GM19455 (cell line): ENCODE measurements around the gene NELL2.
"Not testable (repeated sequence)": the region's sequence is repeated elsewhere in the genome, so short reads cannot be mapped to it uniquely, and the experiment has no call there.

Experiments used
- ATAC-seq: cut with Tn5 transposase; IDR thresholded peaks from one replicate; pipeline ENCODE4 v1.9.1; 2021; ENCODE audit not compliant: unreplicated experiment

The NELL2 gene

DNA sequence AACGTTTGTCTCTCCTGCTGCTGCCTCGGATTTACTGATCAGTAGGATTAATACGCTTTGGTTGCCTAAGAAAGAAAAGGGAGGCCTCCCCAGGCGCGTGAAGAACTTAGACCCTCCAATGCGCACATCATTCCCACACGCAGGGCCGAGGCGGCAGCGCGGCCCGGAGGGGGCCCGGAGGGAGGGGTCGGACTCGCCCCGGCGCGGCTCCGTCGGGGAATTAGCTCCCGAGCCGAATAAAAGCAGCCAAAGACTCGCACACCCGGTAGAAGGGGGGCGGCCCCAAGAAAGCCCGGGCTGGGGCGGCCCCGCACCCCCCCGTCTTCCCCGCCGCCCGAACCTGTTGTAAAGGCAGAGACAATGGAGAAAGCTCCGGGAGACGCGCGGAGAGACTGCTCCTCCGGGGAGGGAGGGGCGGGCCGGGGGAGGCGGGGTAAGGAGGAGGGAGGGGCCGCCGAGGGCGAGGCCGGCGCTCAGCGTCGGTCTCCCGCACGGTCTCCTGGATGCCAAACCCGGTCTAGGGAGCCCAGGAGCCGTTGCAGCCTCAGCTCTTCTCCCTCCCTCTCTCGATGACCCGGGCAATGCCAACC, at the start of gene NELL2:
TSS of gene NELL2 (minus strand) at position 362 of the 590 bp plus-strand sequence. CDS start 446 bp downstream, outside the sequence.
- ATAC-seq: peak; percentile 71

DNA sequence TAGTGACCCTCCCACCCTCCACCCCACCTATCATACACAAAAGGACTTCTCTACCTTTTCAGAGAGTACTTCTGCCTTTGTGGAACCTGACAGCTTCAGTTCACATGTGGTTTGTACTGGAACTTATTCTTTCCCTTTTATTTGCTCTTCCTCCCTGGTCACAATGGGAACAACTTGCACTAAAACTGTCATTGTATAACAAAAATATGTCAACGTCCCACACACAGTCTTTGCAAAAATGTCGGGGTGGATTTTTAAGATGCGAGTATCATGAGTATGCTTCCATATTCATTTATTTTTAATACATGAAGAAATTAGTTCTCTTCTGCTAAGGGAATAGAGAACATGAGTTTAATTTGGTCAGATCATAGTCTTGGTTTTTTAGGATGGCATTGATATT, 45.6 kb upstream of the NELL2 start:
- ATAC-seq: no peak

DNA sequence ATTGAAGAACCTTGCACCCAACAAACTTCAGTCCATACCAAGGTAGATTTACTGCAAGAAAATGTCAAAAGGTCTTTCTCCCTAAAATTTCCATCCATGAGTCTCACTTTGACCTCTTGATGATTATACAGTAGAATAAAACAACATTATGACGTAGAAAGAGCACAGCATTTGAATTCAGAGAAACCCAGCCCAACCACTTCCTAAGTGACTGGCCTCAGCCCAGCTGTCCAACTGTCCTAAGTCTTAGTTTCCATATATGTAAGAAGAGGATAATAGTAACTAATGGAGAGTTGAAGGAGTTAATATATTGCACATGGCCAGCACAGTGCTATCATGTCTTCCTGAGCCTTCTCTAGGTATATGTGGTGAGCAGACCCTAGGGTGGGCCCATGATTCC, 41.0 kb upstream of the NELL2 start:
- ATAC-seq: no peak

DNA sequence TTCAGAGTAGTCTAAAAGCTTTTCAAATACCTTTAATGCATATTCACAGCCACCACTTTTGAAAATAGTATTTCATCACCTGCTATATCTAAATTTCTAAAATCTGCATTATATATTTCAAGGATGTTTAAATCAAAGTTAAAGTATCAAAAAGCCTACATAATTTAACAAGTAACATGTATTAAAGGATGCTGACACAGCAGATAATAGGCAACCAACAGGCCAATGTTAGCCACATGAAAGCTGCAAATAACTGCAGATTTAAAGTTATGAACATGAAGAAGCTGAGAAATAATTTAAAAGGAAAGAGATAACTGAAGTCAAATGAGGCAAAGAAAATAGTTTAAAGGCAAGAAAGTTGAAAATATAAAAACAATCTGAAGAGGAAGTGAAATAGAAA, 39.8 kb upstream of the NELL2 start:
- ATAC-seq: no peak

DNA sequence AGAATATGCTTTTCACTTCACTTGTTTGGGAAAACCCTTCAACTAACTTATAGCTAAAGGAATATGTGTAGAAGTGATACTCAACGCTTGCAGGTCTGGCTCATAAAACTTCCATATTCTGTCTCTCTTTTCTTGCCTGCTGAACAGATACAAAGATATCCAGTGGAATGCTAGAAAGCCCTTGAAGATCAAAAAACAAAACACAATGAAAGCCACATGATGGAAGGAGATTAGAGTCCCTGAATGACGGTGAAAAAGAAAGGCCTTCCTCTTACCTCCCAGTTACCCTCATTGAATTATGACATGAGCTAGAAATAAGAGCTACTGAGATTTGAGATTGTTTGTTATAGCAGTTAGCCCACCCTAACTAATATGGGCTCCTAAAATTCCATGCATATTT, 28.2 kb upstream of the NELL2 start:
- ATAC-seq: no peak

DNA sequence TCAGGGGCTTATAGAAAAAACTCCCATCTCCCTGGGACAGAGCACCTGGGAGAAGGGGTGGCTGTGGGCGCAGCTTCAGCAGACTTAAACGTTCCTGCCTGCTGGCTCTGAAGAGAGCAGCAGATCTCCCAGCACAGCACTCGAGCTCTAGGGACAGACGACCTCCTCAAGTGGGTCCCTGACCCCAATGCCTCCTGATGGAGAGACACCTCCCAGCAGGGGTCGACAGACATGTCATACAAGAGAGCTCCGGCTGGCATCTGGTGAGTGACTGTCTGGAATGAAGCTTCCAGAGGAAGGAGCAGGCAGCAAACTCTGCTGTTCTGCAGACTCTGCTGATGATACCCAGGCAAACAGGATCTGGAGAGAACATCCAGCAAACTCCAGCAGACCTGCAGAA, 22.0 kb upstream of the NELL2 start:
- ATAC-seq: not testable (repeated sequence)

DNA sequence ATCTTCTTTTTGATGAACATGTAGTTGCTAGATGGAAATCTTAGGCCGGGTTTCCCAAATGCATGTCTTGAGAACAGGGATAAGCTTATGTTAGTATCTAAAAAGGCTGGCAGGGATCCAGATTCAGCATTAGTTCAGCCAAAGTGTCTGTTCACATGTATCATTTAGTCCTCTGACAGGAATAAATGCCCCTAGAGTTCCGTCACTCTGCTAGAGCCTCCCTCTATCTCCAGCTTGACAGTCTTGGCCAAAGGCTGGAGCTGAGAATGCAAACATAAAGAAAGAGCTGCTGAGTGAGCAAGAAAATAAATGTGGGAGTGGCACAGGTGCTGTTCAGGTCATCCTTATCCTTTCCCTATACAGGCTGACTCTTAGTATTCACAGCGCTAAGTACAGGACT, 13.8 kb upstream of the NELL2 start:
- ATAC-seq: no peak

DNA sequence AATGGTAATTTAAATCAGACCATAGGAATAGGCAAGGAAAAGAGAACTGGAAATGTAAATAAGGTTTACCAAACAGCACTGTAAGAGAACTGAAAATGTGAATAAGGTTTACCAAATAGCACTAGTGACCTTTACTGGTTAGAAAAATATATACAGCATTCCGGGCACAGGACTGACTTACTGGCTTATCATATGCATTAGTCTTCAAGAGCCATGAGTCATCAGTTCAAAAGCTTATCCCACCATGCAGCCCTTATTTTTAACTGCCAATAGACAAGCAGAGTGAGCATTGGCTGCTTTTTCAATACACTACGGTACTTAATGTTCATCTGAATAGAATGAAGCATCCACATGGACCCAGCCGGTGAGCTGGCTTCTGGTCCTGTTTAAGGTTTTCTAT, 13.0 kb upstream of the NELL2 start:
- ATAC-seq: no peak

DNA sequence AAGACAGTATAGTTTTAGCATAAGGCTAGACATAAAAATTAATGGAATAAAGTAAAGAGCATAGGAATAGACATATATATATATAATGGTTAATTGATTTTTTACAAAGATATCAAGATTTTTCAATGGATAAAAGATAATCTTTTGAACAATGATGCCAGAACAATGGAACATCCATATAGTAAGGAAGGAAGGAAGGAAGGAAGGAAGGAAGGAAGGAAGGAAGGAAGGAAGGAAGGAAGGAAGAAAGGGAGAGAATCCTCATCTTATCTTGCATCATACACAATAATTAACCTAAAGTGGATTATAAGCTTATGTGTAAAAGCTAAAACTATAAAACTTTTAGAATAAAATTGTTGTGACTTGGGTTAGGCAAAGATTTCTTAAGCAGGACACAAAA, 9.8 kb upstream of the NELL2 start:
- ATAC-seq: no peak

DNA sequence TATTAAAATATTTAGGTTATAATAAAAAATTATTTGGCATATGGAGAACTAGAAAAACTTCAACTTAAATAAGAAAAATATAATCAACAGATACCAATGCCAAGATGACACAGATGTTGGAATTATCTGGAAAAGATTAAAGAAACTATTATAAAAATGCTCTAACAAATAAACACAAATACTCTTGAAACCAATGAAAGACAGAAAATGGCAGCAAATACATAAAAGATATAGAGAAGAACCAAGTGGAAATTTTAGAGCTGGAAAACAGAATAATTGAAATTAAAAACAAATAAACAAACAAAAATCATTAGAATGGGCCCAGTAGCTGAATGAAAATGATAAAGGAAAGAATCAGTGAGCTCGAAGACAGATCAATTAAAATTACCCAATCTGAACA, 5.1 kb upstream of the NELL2 start:
- ATAC-seq: no peak

DNA sequence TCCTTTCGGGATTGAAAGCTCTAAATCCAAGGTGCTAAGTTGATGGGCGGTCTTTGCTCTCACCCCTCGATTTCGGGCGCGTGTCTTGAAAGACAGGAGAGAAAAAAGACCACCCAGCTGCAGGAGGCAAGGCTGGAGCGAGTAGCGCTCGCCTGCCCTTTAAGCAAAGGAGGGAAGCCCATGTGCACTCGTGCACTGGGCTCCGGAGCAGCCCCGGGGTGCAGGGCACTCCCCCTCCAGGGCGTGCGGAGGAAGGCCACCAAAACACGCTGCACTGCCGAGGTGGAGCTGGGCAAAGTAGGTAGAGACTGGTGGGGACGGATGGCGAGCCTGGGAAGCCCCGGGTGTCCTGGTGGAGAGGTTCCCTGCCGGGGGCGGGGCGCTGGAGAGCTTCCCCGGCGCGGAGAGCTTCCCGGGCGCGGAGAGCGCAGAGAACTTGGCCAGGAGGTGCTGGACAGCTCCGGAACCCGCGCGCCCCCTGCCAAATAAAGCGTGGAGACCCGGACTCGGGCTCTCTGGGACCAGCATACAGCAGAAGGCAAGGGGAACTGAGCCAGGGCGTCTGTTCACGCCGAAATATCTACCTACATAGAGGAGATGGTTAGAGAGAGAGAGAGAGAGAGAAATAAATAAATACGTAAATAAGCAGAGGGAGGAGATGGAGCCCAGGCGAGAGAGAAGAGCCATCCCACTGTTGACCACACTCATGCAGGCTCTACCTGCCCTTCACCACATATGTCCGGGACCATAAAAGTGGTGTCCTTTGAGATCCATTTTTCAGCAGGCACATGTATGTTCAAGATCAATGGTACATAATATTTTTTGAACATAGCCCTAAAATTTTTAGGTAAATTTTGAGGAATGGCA, 662 bp upstream of the NELL2 start:
- peak; percentile 32 for ATAC-seq

DNA sequence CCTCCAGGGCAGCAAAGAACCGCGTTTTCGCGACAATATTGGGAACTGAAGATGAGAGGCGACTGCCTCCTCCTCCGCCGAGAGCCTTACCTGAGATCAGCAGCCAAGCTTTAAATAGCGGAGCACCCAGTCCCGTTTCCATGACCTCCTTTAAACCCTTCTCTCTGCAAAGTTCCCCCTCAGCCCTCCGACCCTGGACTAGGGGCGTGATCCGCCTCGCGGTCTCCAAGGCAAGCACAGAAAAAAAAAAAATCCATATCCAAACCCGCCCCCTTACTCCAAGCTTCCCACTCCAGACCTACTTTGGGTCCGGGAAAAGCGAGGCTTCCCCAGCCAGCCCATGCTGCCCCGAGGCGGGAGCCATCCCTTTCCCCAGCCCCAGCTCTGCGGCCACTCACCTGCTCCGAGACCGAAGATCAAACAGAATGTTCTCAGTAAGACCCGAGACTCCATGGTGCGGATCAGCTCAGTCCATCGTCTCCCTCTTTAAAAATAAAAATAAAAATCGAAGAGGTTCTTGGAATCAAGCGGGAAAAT, 630 bp downstream of the NELL2 start:
- no peak for ATAC-seq

DNA sequence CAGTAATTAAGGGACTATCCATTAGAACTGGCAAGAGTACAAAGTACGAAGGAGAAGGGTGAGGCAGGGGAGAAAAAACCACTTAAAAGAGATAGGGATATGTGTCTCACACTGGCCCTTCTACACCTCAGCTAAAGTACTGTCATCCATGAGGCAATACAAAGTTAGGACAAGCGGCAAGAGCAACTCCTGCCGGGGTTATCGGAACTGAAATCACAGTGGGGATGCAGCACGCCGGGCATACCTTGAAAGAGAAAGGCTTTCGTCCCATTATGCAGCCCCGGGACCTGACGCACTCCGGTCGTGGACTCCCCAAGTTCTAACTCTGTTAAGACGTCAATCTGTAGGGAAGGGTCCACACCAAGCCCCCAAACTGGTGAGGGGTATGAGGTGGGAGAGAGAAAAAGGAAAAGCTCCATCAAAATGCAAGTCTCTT, 1.1 kb downstream of the NELL2 start:
- no peak for ATAC-seq

DNA sequence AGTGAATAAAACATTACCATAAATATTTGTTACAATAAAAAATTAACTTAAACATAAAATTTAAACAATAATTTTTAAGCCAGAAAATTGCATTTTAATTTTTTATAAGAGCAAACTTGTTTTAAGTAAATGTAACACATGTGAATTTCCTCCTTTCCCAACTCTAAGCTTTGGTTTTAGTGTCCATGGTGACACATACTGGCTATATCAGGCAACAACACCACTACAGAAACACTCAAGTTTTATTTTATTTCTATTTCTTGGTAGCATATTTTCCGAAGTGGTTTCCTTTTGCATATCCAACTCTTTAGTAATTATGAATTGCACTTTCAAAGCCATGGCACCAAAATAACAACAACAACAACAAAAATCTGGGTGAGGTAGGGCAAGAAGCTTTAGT, 2.2 kb downstream of the NELL2 start:
- ATAC-seq: no peak

DNA sequence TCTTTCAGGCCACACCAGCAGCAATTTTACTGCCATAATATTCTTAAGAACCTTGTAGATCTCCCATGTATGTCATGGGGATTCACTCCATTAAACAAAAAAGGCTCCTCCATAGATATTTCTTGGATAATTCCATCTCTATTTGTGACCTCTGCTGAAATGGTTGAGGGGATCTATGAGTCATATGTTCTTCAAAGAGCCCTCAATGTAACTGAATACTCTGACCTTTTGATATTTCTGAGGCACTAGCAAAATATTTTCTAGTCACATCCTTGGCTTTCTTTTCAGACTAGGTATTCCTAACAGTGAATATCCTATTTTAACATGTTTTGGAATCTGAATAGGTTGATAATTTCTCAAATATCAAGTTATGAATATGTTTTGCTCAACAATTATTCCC, 6.6 kb downstream of the NELL2 start:
- ATAC-seq: no peak

DNA sequence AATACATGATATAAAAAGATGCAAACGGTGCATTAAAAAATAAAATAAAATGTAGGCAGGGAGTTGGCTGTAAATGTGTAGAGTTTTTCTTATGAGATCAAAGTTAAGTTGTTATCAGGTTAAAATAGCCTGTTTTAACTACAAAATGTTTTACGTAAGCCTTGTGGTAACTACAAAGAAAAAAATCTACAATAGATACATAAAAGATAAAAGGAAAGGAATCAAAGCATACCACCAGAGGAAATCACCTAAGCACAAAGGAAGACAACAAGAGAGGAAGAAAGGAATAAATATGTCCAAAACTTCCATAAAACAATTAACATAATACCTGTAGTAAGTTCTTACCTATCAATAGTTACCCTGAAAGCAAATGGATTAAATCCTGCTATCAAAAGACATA, 12.2 kb downstream of the NELL2 start:
- ATAC-seq: no peak

DNA sequence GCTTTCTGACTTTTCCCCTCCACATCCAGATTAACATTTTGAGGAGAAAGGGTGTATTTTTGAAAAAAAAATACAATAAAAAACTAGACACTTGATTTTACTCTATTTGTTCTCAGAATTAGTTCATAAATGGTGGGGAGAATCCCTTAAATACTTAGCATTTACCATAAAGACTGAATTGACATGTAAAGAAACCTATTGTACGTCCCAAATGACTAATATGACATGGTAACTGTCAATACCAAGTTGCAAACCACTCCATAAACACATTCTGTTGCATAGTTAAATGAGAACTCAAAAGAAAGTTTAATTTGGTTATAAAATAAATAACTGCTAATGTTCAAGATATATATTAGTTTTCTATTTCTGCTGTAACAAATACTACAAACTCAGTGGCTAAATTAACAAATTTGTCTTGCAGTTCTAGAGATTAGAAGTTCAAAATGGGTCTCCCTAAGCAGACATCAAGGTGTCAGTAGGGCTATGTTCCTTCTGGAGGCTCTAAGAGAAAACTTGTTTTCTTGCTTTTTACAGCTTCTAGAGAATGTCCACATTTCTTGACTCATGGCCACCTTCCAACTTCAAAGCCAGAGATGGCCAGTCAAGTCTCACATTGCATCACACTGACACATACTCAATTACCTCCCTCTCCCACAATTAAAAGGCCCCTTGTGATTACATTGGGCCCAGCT, 16.0 kb downstream of the NELL2 start:
- no peak for ATAC-seq

DNA sequence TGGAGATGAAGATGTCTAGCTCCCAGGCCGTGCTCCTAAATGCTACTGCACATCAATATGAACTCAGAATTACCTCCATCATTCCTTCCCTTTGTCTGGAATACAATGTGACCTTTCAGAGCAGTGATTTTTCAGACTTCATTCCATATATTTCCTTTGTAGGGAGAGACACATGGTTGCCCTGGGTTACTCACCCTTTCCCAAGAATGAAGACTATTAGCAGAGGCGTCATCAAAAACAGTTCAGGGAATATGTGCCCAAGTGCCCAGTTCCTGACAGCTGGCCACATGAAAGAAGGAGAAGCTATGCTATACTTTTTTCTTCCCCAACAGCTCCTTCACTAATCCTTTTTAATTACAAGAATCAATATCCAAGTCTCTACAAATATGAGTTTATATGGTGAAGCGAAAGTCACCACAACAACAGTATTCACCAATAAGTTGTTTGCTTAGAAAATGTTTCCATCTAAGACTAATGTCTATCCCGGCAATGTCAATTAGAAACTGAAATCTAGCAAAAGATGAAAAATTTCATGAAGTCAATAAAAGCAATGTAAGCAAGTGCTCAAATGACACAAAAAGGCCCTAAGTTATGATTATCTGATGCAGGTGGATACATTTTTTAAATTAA, 17.8 kb downstream of the NELL2 start:
- ATAC-seq: no peak

DNA sequence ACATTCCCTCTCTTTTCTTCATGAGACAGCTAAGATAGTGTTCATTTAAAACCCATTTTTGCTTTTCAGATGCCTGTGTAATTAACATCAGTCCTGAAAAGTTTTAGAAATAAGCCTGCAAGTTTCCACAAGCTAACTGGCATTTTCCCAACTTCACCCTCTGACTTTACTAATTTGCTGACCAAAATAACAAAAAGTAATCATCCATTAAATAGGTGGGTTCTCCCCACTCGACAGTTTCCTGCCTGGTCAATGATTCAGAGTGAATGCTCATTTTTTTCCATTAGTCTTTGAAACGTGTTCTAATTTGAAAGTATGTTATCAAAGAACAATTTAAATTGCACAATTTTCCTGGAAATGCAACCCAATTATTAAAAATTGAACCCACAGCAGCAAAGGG, 23.6 kb downstream of the NELL2 start:
- ATAC-seq: no peak

DNA sequence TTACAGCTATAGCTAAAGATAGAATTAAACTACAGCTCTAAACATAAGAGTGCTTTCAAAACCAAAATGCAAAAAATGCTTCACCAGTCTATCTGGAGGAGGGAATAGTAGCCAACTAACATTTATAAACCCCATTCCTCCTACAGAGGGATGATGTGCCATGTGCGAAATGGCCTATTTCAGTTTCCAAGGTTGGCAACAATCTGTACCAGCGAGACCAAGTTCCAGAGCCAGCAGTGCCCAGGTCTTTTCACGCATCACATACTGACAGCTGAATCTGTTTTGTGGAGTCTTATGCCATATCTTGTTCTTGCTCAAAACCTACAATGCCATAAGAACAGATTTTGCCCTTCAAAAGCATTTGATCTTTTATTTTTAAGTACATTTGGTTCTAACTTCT, 24.5 kb downstream of the NELL2 start:
- ATAC-seq: no peak

DNA sequence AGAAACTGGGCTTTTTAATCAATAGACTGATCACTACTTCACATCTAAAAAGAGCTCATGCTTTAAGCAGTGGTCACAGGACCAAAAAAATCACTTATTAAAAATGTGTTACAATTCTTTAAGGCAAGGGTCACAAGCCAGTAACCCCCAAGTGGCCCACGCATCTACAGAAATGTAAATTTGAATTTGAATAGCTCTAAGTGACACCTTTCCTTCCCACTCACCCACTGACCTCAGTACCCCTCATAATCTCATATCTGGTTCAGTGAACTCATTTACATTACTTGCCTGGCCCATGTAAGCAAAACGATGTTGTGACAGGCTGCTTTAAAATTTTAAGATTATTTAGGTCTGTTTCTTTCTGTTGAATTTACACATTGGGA, 27.4 kb downstream of the NELL2 start:
- peak; percentile 32 for ATAC-seq
